SK-N-SH (cell line): ENCODE measurements around the gene MBOAT2. TPM values are rescaled to one million over a fixed set of nuclear protein-coding genes. Genes with fewer than 3 reads are reported as not detected.
"Not testable (repeated sequence)": the region's sequence is repeated elsewhere in the genome, so short reads cannot be mapped to it uniquely, and the experiment has no call there.

Experiments used
- CTCF ChIA-PET: fragments of 300-600, 350-600 bp; formaldehyde crosslinking; extraction: SDS; loops from one replicate; lab custom pipeline; 2021; lab: Yijun Ruan, JAX
- POLR2A ChIA-PET: fragments of 350-600 bp; sonication (Branson Sonifier 250); formaldehyde crosslinking; extraction: SDS; loops from one replicate; lab custom pipeline; 2020; ENCODE audit warnings: antibody characterized with exemption, inconsistent platforms; lab: Yijun Ruan, JAX
- DNase-seq: peaks from one replicate; pipeline ENCODE4 v3.0.0; 2012
- H2AFZ ChIP-seq: fragments of 200-600 bp; sonication (generic); 2 replicates; pipeline ENCODE4 v1.8.1; 2016; ENCODE audit warnings: antibody characterized with exemption, mild to moderate bottlenecking, low read depth
- H3F3A ChIP-seq: fragments of 200-600 bp; sonication (generic); replicated peaks from 2 replicates; pipeline ENCODE3; 2016; ENCODE audit warnings: antibody characterized with exemption, mild to moderate bottlenecking; ENCODE audit not compliant: insufficient read depth
- H3K27ac ChIP-seq, 2 experiments: fragments of 200-500 bp in 1 of 2; fragments of 200-600 bp in 1 of 2; sonication (Bioruptor generic) in 1 of 2; sonication (generic), shearing (Covaris generic) in 1 of 2; 2 replicates each; pipeline versions ENCODE4 v1.5.1 to v1.6.1; 2014 to 2016; ENCODE audit warnings: low read depth in 2 of 2, inconsistent platforms in 1 of 2, low read length in 1 of 2, mild to moderate bottlenecking in 1 of 2, mixed read lengths in 1 of 2
- H3K27me3 ChIP-seq: fragments of 200-600 bp; sonication (generic), shearing (Covaris generic); 2 replicates; pipeline ENCODE4 v1.6.1; 2016; ENCODE audit warnings: mixed run types; ENCODE audit not compliant: insufficient read depth
- H3K36me3 ChIP-seq, 2 experiments: fragments of 200-500 bp in 1 of 2; fragments of 200-600 bp in 1 of 2; sonication (Bioruptor generic) in 1 of 2; sonication (generic) in 1 of 2; replicated peaks in 1 of 2; 2 replicates each; pipeline versions ENCODE3 to v1.5.1; 2014 to 2016; ENCODE audit warnings: low read length in 1 of 2, mild to moderate bottlenecking in 1 of 2; ENCODE audit not compliant: insufficient read depth in 2 of 2, control insufficient read depth in 1 of 2
- H3K4me1 ChIP-seq, 2 experiments: fragments of 200-500 bp in 1 of 2; fragments of 200-600 bp in 1 of 2; sonication (Bioruptor generic) in 1 of 2; sonication (generic), shearing (Covaris generic) in 1 of 2; 2 replicates each; pipeline versions ENCODE4 v1.5.1 to v1.6.1; 2014 to 2016; ENCODE audit warnings: low read depth in 1 of 2, low read length in 1 of 2, mixed run types in 1 of 2; ENCODE audit not compliant: insufficient read depth in 2 of 2, control insufficient read depth in 1 of 2
- H3K4me2 ChIP-seq: fragments of 200-600 bp; sonication (generic), shearing (Covaris generic); 2 replicates; pipeline ENCODE4 v1.6.1; 2017; ENCODE audit warnings: mixed run types
- H3K4me3 ChIP-seq, 2 experiments: fragments of 200-500 bp in 1 of 2; fragments of 200-600 bp in 1 of 2; sonication (Bioruptor generic) in 1 of 2; sonication (generic), shearing (Covaris generic) in 1 of 2; 2 replicates each; pipeline versions ENCODE4 v1.5.1 to v1.8.1; 2014 to 2016; ENCODE audit warnings: low read depth in 2 of 2, inconsistent platforms in 1 of 2, low read length in 1 of 2, mild to moderate bottlenecking in 1 of 2, mixed read lengths in 1 of 2, moderate library complexity in 1 of 2
- H3K79me2 ChIP-seq: fragments of 200-600 bp; sonication (generic); 2 replicates; pipeline ENCODE4 v1.8.1; 2017; ENCODE audit warnings: mild to moderate bottlenecking; ENCODE audit not compliant: insufficient read depth
- H3K9ac ChIP-seq: fragments of 200-600 bp; sonication (generic); 2 replicates; pipeline ENCODE4 v1.6.1; 2017; ENCODE audit warnings: mixed run types
- H3K9me2 ChIP-seq: fragments of 200-600 bp; sonication (generic); 2 replicates; pipeline ENCODE4 v1.6.1; 2017; ENCODE audit warnings: mixed run types
- H3K9me3 ChIP-seq: fragments of 200-600 bp; sonication (generic); 2 replicates; pipeline ENCODE4 v1.6.1; 2017; ENCODE audit warnings: mixed run types, mild to moderate bottlenecking, moderate library complexity
- H4K20me1 ChIP-seq: fragments of 200-600 bp; sonication (generic); 2 replicates; pipeline ENCODE4 v1.6.1; 2017; ENCODE audit warnings: mild to moderate bottlenecking, mixed run types; ENCODE audit not compliant: insufficient read depth
- EP300 ChIP-seq, 2 experiments: IDR thresholded peaks; 2 replicates each; pipeline versions ENCODE4 v1.4.0 to v1.6.1; 2012; ENCODE audit warnings: borderline replicate concordance in 1 of 2, low read depth in 1 of 2, low read length in 1 of 2
- EZH2phosphoT487 ChIP-seq: fragments of 200-600 bp; sonication (generic); IDR thresholded peaks from 2 replicates; pipeline ENCODE4 v1.6.1; 2017; ENCODE audit warnings: low read depth, mixed run types, mild to moderate bottlenecking, antibody characterized with exemption, moderate library complexity, borderline replicate concordance
- FOXM1 ChIP-seq: IDR thresholded peaks from 2 replicates; pipeline ENCODE4 v1.4.0; 2012; ENCODE audit warnings: low read depth, mild to moderate bottlenecking
- JUND ChIP-seq: IDR thresholded peaks from 2 replicates; pipeline ENCODE4 v1.4.0; 2012
- MAX ChIP-seq: IDR thresholded peaks from 2 replicates; pipeline ENCODE4 v1.4.0; 2012; ENCODE audit warnings: low read depth
- MEF2A ChIP-seq: IDR thresholded peaks from 2 replicates; pipeline ENCODE4 v1.4.0; 2012; ENCODE audit warnings: low read depth, borderline replicate concordance
- NRF1 ChIP-seq: IDR thresholded peaks from 2 replicates; pipeline ENCODE4 v1.6.1; 2012; ENCODE audit warnings: low read depth, mild to moderate bottlenecking, low read length
- POLR2AphosphoS5 ChIP-seq: IDR thresholded peaks from 2 replicates; pipeline ENCODE4 v1.6.1; 2012; ENCODE audit warnings: low read depth, low read length
- TEAD4 ChIP-seq: IDR thresholded peaks from 2 replicates; pipeline ENCODE4 v1.4.0; 2012; ENCODE audit warnings: mild to moderate bottlenecking, borderline replicate concordance; ENCODE audit not compliant: insufficient read depth
- YY1 ChIP-seq: IDR thresholded peaks from 2 replicates; pipeline ENCODE4 v1.4.0; 2012; ENCODE audit warnings: low read depth, mild to moderate bottlenecking
- WGBS: methylation state at CpG from one replicate; pipeline ENCODE4 v1.1.6; 2017; ENCODE audit warnings: low lambda C conversion rate; 5-methylcytosine and 5-hydroxymethylcytosine counted together
- polyA plus RNA-seq, 3 experiments: library from polyadenylated mRNA; depleted of rRNA; stranded (reverse); fragments of >200 nt; gene quantifications; 2 replicates each; pipeline ENCODE4 v1.2.3, GENCODE V29; 2012
- TF ChIP-seq, protein P1 (sequence below): IDR thresholded peaks from 2 replicates; pipeline ENCODE4 v1.6.1; 2012; ENCODE audit warnings: mild to moderate bottlenecking, low read depth, low read length, moderate library complexity
- TF ChIP-seq, protein P2 (sequence below): fragments of 200-600 bp; sonication (generic); IDR thresholded peaks from 2 replicates; pipeline ENCODE4 v1.6.1; 2017; ENCODE audit warnings: antibody characterized with exemption, mild to moderate bottlenecking, moderate library complexity

Gene MBOAT2
- polyA plus RNA-seq, 1 of the 3 experiments (the other 2 are of a cell fraction) = 33.9 TPM

DNA sequence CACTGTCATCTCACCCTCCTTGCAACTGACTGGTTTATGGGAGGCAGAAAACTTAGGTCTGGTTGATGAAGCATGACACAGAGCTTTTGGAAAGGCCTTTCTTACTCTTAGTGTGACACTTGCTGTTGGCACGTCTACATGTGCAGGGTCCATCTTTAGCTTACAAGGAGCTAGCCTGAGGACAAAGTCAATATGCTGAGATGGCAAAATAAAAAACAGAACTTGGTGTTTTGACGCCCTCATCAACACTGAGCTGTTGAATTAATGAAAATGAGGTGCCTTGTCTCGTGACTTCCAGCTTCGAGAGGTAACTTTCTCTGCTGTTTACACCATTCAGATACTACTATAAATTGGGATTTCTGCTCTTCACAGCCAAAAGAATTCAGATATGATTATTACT is 87.5 kb downstream of the MBOAT2 start:
- POLR2A ChIA-PET = no interaction called here
- H4K20me1 ChIP-seq = no peaks in the 10 kb centered on the region

DNA sequence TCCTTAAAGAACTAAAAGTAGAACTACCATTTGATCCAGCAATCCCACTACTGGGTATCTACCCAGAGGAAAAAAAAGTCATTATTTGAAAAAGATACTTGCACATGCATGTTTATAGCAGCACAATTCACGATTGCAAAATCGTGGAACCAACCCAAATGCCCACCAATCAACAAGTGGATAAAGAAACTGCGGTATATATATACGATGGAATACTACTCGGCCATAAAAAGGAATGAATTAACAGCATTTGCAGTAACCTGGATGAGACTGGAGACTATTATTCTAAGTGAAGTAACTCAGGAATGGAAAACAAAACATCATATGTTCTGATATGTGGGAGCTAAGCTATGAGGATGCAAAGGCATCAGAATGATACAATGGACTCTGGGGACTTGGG is 89.7 kb downstream of the MBOAT2 start:
- H4K20me1 ChIP-seq, H3K4me2 ChIP-seq, H3K9me3 ChIP-seq, H3K9me2 ChIP-seq, H3F3A ChIP-seq, H3K9ac ChIP-seq, CTCF ChIA-PET, POLR2A ChIA-PET, H3K4me3 ChIP-seq, H3K27me3 ChIP-seq, H3K27ac ChIP-seq, H2AFZ ChIP-seq, DNase-seq: not testable (repeated sequence)
- Histone ChIP-seq H3K4me1 (peaks cover 0 to 13% of the 10 kb centered on the region in 2 experiments; a peak in 2 of 4 replicates), H3K36me3 (peaks cover 2 to 25% of the 10 kb centered on the region in 2 experiments), H3K79me2 (peaks cover 50% of the 10 kb centered on the region)
- WGBS = 91% methylated on average over 5 of the region's 5 CpGs

More for the DNA sequence above, 87.5 kb downstream of the MBOAT2 start:
- H3F3A ChIP-seq = no peaks in the 10 kb centered on the region
- no peaks in the 10 kb centered on the region for H3K9me2 ChIP-seq
- 99% methylated on average over 4 of the region's 4 CpGs for WGBS
- H2AFZ ChIP-seq = no peak overlapping the region
- no peaks in the 10 kb centered on the region for H3K9me3 ChIP-seq
- H3K27ac ChIP-seq = no peak overlapping the region
- peaks cover 36% of the 10 kb centered on the region; the same call in 1 of the 2 replicates for H3K79me2 ChIP-seq
- CTCF ChIA-PET = interaction anchor here (0.9 to 1.4 kb wide), 3 partner anchors 8 to 24 kb away, joined by 3 to 4 read pairs (median 3); no protein-coding TSS in a partner anchor
- no peak overlapping the region for H3K9ac ChIP-seq
- H3K4me2 ChIP-seq = no peak overlapping the region
- H3K4me1 ChIP-seq = peaks cover 0 to 13% of the 10 kb centered on the region in 2 experiments; a peak in 2 of 4 replicates
- no peak for TF ChIP-seq JUND
- no peak for TF ChIP-seq POLR2AphosphoS5
- TF ChIP-seq, protein P1, sequence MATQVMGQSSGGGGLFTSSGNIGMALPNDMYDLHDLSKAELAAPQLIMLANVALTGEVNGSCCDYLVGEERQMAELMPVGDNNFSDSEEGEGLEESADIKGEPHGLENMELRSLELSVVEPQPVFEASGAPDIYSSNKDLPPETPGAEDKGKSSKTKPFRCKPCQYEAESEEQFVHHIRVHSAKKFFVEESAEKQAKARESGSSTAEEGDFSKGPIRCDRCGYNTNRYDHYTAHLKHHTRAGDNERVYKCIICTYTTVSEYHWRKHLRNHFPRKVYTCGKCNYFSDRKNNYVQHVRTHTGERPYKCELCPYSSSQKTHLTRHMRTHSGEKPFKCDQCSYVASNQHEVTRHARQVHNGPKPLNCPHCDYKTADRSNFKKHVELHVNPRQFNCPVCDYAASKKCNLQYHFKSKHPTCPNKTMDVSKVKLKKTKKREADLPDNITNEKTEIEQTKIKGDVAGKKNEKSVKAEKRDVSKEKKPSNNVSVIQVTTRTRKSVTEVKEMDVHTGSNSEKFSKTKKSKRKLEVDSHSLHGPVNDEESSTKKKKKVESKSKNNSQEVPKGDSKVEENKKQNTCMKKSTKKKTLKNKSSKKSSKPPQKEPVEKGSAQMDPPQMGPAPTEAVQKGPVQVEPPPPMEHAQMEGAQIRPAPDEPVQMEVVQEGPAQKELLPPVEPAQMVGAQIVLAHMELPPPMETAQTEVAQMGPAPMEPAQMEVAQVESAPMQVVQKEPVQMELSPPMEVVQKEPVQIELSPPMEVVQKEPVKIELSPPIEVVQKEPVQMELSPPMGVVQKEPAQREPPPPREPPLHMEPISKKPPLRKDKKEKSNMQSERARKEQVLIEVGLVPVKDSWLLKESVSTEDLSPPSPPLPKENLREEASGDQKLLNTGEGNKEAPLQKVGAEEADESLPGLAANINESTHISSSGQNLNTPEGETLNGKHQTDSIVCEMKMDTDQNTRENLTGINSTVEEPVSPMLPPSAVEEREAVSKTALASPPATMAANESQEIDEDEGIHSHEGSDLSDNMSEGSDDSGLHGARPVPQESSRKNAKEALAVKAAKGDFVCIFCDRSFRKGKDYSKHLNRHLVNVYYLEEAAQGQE = no peak
- TF ChIP-seq YY1 = no peak
- TF ChIP-seq EZH2phosphoT487 = no peak
- TF ChIP-seq, protein P2, sequence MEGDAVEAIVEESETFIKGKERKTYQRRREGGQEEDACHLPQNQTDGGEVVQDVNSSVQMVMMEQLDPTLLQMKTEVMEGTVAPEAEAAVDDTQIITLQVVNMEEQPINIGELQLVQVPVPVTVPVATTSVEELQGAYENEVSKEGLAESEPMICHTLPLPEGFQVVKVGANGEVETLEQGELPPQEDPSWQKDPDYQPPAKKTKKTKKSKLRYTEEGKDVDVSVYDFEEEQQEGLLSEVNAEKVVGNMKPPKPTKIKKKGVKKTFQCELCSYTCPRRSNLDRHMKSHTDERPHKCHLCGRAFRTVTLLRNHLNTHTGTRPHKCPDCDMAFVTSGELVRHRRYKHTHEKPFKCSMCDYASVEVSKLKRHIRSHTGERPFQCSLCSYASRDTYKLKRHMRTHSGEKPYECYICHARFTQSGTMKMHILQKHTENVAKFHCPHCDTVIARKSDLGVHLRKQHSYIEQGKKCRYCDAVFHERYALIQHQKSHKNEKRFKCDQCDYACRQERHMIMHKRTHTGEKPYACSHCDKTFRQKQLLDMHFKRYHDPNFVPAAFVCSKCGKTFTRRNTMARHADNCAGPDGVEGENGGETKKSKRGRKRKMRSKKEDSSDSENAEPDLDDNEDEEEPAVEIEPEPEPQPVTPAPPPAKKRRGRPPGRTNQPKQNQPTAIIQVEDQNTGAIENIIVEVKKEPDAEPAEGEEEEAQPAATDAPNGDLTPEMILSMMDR = no peak
- TF ChIP-seq MAX = no peak
- TF ChIP-seq NRF1 = no peak
- no peak for TF ChIP-seq FOXM1
- no peak for TF ChIP-seq TEAD4
- no peak for TF ChIP-seq MEF2A
- no peak for TF ChIP-seq EP300 (IDR thresholded peaks at IDR 0.05; ENCODE audit: borderline replicate concordance in 1 of 2, low read depth in 1 of 2, low read length in 1 of 2)
- TF ChIP-seq, all 33 proteins: peak for 0
- DNase-seq = no peak
- Histone ChIP-seq H3K27me3 (no peaks in the 10 kb centered on the region), H3K4me3 (no peak overlapping the region), H3K36me3 (peaks cover 4 to 25% of the 10 kb centered on the region in 2 experiments)
